Measurements from ENCODE around the gene FIGLA.
"Not testable (repeated sequence)": the region's sequence is repeated elsewhere in the genome, so short reads cannot be mapped to it uniquely, and the experiment has no call there.

The FIGLA gene

DNA sequence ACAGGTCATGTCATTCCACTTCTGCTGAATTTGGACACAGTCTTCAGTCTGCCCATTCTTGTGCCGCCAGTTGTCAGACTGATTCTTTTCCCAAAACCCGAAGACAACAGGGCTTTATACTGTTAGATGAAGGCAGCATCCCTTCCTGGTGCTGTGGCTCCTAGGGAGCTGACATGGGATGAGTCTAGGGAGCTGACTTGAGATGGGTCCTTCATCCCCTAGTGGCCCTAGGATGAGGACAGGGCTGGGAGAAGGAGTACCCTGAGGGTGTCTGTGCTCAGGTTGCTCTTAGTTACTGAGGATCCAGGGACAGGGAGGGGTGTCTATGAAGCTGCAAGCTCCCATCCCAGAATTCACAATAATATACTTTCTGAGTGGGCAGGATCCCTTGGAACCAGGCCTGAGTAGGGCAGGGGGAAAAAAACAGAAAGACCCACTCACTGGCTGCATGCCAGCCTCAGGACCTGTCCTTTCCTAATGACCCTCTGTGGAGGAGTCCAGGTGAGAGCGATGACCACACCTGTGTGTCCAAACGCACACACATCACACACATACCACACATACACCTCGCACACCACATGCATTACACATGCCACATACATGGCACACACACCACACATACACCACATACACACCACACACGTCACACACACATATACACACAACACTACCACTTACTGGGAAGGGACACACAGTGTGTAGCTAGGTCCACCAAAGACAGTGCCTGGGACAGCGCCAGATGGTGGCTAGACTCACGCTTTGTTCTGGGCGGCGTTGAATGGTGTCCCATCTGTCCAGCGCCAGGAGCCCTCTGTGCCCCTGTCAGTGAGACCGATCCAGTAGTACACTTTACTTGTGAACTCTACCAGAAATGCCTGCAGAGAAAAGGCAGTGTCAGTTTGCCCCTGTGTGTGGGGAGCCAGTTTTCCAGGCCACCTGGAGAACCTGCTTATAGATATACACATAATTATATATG, 18.8 kb upstream of the FIGLA start:
- DNase-seq (ENCODE audit: low read depth in 2 of 2), result no peak

DNA sequence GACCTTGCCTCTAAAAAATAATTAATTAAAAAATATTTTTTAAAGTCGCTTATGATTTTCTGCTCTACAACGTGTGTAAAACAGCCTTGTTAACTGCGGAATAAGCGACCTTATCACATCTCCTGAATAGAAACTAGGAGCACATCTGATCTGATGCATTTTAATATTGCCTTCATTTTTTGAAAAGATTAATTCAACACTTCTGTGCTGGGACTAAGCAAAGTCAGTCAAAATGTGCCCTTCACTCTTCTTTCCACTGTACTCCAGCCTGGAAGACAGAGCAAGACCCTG, 17.3 kb upstream of the FIGLA start:
- no peak for DNase-seq (ENCODE audit: low read depth in 2 of 2)

DNA sequence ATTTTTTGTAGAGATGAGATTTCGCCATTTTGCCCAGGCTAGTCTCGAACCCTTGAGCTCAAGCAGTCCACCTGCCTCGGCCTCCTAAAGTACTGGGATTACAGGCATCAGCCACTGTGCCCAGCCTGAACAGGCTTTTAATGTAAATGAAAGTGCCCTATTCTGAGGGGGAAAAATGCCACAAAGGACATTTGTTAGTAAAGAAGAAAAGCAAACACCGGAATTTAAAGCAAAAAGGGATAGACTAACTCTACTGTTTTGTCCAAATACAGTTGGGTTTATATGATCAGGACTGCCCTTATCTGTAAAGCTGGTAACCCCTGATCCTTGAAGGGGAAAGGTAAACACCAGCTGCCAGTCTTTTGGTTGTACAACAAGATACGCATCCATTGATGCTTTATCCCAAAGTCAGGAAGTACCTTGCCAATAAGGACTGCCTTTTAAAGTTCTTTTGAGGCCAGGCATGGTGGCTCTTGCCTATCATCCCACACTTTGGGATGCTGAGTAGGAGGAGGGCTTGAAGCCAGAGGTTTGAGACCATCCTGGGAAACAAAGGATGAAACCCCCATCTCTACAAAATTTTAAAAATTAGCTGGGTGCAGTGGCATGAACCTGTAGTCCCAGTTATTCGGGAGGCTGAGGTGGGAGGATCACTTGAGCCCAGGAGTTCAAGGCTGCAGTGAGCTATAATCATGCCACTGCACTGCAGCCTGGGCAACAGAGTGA, 16.8 kb upstream of the FIGLA start:
- DNase-seq (ENCODE audit: low read depth in 2 of 2), result no peak

DNA sequence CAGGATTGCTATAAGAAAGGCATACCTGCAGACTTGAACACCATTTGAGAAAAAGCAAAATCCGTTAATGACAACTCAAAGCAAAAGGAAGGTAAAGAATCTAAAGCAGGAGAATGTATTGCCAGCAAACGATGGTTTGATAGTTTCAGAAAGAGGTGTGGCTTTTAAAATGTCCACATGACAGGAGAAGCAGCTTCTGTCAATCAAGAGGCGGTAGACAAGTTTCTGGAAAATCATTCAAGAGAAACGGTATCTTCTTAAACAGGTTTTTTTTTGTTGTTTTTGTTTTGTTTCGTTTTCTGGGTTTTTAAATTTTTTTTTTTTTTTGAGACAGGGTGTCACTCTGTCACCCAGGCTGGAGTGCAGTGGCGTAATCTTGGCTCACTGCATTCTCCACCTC, 16.2 kb upstream of the FIGLA start:
- DNase-seq (ENCODE audit: low read depth in 2 of 2), result no peak

DNA sequence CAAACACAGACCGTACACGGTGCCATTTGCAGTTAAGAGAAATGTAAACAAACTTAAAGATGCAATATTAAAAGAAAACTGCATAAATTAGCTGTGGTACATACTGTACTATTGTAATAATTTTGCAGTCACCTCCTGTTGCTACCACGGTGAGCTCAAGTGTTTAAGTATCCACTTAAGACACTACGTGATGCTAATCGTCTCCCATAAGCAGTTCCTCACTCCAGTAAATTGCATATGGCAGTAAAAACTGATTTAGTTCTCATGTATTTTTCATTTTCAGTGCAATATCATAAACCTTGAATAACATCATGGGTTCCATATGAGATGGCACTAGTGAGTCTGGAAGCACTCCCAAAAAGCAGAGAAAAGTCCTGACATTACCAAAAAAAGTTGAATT, 15.6 kb upstream of the FIGLA start:
- no peak for DNase-seq (ENCODE audit: low read depth in 2 of 2)

DNA sequence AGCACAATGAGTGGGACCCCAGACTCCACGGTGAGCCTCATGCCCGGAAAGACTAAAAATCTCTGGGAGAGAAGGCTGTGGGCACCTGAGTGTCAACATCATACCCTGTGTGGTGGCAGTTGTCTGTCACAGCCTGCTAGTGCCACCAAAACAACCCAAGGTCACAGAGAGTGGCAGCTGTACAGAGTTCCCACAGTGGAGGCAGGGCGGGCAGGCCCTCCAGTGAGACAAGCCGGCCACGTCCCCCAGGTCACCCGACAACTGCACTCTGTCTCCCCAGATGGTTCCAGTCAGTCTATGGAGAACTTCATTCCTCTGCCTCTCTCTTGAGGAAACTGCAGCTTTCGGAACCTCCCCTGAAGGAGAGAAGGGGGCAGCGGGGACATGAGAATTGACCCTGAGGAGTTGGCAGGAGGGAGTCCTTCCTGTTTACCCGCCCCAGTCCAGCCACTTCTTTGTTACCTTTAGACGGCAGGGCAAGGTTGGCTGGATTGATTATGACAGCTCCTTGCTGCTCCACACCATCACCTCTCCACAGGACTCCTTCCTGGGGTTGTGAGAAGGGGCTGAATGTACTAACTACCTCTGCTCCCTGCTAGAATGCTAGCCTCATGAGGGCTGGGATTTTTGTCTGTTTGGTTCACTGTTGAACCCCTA, 11.3 kb upstream of the FIGLA start:
- no peak for DNase-seq (ENCODE audit: low read depth in 2 of 2)

DNA sequence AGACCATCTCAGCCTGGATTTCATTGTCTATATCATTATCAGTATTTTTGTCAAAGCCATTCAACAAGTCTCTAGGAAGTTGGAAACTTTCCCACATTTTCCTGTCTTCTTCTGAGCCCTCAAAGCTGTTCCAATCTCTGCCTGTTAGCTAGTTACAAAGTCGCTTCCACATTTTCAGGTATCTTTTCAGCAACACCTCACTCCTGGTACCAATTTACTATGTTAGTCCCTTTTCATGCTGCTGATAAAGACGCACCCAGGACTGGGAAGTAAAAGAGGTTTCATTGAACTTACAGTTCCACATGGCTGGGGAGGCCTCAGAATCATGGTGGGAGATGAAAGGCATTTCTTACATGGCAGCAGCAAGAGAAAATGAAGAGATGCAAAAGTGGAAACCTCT, 9.3 kb upstream of the FIGLA start:
- DNase-seq (ENCODE audit: low read depth in 2 of 2), result no peak

DNA sequence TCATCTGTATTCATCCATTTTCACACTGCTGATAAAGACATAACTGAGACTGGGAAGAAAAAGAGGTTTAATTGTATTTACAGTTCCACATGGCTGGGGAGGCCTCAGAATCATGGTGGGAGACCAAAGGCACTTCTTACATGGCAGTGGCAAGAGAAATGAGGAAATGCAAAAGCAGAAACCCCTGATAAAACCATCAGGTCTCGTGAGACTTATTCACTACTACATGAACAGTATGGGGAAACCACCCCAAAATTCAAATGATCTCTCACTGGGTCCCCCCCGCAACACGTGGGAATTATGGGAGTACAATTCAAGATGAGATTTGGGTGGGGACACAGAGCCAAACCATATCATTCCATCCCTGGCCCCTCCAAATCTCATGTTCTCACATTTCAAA, 7.6 kb upstream of the FIGLA start:
- not testable (repeated sequence) for DNase-seq (ENCODE audit: low read depth in 2 of 2)

DNA sequence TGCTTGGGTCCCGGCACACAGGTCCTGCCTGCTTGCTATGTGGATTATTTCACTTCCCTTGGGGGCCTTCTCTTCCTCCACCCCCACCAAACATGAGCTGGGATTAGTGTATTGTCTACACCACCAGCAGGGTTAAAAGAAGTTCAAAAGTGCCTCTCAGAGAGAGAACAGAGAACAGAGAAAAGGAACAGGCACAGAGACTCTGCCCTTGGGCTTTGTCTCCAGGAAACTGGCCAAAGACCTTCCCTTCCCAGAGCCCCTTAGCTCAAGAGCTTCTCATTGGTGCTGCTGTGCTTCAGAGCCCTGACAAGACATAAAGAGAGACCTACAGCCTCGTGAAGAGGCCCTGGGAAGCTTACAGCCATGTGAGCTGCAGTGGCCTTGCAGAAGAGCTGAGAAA, 7.1 kb upstream of the FIGLA start:
- DNase-seq (ENCODE audit: low read depth in 2 of 2), result no peak

DNA sequence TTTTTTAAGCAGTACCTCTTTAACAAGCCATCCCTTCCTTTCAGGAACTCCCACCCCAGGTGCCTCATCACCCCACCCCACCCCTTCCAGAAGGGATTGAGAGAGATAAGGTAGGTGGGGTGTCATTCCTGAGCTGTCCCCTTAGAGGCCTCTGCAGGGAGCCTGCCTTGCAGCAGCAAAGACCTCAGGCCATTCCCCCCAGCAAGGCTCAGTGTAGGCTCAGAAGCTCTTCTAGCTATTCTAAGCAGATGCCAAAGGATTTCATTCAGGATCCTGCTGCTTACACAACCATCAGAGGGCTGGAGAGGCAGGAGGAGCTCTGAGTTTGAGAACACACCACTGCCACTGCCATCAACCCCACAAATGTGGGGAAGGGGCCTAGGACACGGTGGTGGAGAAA, 5.8 kb upstream of the FIGLA start:
- no peak for DNase-seq (ENCODE audit: low read depth in 2 of 2)

DNA sequence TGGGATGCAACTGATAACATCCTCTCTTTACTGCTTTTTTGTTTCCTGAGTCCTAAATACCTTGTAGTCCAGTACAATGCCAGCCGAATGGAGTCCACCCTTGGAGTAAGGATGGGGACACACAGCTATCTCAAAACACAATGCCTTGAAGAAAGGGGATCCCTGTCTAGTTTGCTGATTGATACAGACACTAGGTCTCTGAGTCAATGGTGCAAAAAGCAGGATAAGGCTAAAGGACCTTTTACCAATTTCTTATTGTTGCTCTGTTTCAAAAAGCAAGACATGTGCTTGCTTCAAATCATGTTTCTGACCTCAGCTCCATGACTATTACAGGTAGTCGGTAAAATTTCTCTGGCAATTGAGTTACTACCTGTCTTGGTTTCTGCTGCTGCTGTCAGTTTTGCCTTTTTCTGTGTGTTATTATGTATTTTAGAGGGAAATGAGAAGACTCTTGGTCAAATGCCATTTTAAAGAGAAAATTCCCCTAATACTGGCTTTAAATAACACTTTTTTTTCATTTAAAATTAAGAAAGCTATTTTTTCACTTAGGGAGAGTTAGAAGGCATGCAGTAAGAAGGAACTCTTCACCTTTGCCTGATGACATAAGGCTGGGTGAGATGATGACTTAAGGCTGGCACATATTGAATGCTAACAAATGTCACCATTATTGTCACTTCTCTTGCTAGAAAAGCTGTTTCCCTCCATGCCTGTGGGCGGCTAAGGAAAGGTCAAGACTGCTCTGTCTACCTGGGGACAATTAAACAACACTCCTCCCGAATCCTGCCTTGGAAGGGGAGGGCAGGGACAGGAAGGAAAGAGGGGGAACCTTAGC, 4.9 kb upstream of the FIGLA start:
- no peak for DNase-seq (ENCODE audit: low read depth in 2 of 2)

DNA sequence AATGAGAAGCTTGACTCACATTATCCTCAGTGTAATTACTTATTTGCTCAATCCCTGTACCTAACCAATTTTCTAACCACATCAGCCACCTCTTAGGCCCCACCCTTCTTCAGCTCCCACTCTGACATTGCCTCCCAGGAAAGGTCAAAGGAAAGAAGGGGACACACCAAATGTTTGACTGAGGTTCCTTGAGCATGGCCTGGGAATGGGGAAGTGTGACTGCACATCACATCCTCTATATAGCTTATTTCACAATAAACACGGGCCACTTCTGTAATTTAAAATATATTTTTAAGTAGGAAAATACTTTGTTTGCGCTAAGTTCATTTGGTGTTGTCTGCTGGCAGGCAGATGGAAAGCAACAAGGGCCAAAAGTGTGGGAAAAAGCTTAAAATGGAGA, 3.0 kb upstream of the FIGLA start:
- no peak for DNase-seq (ENCODE audit: low read depth in 2 of 2)

DNA sequence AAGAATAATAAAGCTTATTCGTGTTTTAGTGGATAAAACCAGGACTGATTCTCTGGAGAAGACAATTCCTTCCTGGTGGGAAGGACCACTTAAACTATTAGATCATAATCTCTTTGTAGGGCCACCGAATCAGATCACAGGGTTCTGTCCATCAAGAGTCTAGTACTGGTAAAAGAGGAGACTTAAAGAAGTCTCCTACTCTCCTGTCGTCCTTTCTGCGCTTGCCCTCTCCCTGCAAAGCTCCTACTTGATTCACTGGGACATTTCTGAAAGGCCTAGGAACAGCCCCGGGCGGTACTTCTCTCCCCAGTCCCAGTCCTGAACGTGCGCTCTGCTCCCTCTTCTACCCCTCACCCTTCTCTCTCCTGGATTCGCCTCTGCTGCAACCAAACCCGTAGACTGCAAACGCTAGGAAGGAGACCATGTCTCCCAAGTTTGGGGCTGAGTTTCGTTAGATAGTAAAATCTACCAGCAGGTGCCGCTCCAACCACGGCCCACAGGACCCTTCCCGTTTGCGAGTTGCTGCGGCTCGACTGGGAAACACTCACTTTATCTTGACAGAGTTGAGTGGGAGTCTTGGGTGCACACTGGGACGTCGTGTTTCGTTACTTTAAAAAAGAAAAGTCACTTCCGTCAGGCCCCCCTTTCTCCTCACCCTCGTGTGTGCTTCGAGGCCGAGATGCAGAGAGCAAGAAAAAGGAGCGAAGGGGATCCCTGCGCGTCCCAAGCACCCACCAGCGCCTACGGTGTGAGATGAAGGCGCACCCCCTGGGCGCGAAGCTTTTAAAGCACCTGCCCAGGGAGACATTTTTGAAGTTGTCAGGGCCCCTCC, 923 bp downstream of the FIGLA start:
- DNase-seq (ENCODE audit: low read depth in 2 of 2), result peak; percentile 59 to 67

DNA sequence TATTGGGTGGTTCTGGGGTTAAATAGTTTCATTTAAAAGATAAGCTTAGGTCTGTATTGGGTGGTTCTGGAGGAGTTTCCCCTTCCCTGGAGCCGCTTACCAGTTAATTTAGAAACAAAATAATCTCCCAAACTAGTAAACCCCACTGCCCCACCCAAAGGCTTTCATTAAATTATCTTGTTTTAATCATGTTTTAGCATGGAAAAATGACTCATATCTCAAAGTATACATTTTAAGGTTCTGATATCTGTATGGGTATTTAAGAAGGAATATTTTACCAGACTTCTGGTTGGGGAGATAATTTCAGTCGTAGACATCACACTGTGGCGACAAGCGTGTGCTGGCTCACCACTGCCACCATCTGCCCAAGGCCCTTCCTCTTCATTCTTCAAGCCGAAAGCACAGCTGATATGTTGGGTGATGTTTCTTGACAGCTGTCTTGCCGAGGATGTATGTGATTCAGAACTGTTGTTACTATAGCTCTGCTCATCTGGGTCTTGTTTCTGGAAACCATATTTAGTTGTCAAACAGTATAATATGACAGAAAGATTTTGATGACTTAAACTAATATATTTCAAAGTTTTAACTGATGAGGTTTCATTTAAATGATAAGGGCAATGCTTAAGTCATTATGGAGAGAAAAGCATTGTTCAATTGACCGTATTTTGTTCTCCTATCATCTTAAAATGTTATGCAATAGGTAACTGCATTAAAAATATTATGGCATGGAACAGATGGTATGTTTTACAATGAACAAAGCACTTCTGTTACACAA, 5.1 kb downstream of the FIGLA start:
- peak; percentile 11 to 22 for DNase-seq (ENCODE audit: low read depth in 2 of 2)

DNA sequence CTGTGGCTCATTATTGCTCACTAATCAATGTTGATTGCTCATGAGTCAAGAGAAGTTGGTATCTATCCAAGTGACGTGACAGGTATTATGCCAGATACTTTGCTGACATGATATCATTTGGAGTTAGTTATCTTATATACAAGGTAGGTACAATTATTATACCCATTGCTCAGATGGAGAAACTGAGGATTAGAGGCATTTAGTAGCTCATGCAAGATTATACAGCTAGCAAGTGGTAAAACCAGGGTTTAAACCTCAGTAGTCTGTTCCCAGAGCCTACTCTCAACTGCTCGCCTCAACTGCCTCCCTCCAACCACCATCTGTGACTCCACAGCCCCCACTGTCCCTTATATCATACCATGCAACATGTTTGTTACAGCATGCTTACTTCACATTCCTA, 6.1 kb downstream of the FIGLA start:
- DNase-seq (ENCODE audit: low read depth in 2 of 2), result no peak

DNA sequence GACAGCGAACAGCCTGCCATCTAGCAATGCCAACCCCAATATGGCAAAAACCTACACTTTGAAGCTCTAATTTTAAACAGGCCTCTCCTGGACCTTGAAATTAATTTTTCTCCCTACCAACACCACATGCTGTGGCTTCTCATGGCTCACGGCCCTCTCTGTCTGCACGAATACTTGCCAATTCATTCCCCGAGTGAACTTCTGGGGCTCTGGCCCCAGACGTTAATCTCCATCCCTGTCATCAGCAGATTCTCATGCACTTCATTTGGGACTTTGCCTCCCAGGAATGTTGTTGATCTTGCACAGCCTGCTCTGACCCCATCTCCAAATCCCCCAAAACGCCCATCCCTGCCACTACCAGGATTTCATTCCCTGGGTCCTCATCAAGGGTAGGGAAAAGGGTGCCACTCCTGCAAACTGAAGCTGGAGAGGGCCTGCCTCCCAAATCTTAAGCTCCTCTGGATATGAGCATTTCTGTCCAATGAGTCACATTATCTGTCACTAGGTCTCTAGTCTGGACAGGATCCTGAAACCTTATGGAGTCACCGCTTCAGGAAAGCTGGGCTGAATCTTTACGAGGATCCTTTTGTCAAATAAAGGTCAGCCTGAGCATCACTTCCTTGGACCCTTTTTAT, 10.4 kb downstream of the FIGLA start:
- no peak for DNase-seq (ENCODE audit: low read depth in 2 of 2)

DNA sequence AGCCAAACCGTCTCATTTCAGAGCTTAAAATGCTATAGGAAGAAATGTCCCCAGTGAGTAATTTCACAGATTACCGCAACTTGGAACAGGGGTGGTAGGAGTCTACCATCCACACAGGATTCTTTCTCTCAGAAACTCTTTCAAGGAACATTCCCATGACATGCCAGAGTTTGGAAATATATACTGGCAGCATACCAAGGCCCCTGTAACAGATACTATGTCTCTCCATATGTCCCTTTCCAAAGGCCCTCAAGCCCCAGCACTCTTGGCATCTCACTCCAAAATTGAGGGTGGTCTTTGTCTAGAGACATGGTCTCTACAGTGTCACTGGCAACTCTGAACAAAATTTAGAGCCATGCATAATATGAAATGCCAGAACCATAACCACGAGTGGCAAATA, 11.0 kb downstream of the FIGLA start:
- DNase-seq (ENCODE audit: low read depth in 2 of 2), result no peak

DNA sequence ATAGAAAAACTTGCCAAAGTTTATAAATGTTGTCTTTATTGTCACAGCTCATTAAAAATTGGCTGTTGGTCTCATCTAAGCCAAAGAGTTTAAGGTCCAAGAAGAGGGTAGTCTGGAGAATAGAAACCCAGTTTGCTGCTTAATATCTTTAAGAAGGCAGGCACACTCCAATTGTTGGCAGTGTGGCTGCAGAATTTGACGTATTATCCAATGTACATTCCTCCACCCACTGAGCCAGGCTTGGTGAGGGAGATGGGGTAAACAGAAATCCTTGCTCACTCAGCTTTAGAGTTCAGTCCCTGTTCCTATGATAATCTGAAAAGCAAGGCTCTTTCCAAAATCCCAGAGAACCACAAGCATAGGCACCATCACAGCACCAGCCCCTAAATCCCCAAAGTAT, 11.8 kb downstream of the FIGLA start:
- DNase-seq (ENCODE audit: low read depth in 2 of 2), result no peak

DNA sequence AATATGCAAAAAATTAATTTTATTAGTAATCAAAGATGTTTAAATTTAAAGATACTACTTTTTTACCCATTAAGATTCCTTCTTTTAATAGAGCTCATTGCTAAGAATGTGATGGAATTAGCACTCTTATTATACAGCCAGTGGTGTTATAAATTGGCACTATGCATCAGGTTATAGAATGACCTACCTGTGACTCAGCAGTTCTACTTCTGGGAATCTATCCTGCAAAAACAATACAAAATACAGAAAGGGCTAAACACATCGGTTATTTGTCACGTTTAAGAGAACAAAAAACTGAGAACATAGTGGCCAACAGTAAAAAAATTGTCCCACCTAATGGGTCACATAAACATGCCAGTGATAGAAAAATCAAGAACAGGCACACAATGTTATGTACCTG, 13.0 kb downstream of the FIGLA start:
- no peak for DNase-seq (ENCODE audit: low read depth in 2 of 2)

DNA sequence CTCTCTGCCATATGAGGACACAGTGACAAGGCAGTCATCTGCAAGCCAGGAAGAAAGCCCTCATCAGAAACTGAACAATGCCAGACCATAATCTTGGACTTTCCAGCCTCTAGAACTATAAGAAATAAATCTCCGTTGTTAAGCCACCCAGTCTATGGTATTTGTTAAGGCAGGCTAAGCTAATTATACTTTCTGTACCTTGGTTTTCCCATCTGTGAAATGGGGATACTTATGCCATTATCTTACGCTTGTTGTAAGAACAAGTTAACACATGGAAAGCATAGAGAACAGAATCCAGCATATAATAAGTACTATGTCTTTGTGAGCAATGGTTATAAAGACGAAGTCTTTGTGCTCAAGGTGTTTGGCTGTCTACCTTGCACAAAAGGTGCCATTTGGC, 14.2 kb downstream of the FIGLA start:
- no peak for DNase-seq (ENCODE audit: low read depth in 2 of 2)
